HG03196 (cell line): Measurements from ENCODE around the gene SLC12A8.

ENCODE experiments used
- ATAC-seq: cut with Tn5 transposase; IDR thresholded peaks from one replicate; pipeline ENCODE4 v1.9.1; 2021; ENCODE audit not compliant: unreplicated experiment

SLC12A8 gene

DNA sequence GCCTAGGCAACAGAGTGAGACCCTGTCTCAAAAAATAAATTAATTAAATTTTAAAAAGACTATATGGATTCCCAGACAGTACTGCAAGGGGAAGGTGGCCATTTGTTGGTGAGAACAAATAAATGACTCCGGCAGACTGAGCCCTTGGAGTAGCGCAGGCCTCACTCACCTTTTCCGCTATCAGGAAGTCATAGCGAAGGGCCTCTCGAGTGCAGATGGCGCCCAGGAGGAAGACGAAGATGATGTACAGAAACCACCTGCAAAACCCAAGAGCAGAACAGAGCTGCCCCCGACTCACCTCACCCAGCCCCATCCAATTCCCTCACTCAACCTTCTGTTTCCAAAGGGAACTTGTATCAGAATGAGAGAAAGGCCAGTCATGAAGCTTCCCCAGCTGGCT is 93.9 kb downstream of the SLC12A8 start:
- no peak for ATAC-seq

DNA sequence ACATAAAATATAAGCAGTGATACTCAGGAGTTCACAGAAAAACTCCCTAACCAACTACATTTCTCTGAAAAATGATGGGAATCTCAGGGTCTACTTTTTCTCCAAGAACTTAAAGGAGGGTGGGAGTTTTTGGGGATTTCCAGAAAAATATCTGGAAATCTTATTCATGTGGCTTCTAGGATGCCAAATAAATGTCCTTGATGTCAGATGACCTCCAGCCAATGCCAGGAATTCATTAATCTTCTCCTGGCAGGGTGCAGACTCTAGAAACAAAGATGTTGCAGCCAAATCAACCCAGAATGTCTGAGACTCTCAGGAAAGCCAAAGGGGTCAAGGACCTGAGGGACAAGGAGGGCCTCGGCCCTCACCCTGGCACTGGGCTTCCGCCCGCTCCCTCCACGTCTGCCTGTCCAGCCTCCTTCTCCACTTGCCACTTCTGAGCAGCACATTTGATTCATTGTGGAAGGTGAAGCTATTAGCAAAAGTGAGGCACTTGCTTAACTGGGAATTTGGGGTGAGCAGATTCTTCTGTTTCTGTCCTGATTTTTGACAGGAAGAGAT is 94.8 kb downstream of the SLC12A8 start:
- no peak for ATAC-seq

DNA sequence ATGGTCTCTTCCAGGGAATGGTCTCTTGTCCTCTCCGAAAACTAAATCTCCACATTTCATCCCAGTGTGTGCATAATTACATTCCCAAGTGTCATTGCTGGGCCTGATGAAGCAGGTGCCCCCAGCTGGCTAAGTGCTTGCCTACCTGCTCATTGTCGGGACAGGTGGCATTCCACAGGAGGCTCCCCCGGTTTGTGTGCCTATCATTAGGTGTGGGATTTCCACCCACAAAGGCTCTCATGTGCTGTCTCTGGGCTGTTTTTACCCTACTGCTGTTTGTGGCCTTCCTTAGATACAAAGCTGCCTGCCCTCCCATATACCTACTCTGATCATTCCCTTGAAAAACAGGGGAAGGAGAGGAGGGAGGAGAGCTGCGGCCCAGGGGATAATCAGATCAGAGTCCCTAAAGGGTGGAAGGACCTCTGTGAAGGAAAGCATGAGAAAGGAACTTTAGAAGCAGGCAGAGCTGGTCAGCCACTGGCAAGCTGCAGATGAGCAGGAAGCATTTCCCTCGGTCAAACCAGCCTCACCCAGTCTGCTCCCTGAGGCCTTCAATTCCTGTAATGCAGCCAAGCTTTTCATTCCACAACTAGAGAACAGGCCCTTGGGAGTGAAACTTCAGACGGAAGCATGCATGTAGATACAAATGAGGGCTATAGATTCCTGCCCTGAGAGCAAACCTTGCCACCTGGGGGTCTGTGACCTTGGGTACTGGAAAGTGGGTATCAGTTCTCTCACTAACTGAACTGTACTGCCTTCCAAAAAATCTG is 96.1 kb downstream of the SLC12A8 start:
- ATAC-seq: no peak

DNA sequence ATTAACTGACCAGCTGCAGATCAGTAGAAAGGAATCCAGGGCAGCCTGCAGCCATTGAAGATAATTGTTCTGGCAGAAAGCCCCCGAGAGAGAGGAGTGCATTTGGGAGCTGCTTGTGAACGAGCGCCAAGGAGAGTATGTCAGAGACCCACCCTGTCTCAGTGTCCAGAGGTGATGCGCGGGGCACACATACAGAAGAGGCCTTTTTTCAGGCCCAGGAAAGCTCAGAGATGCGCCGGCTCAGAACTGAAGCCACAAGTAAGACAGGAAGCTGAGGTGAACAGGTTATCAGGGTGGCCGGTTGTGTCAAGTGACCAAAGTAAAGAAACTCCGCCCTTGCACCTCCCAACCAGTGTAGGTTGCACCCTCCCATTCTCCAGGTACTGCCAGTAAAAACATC is 96.9 kb downstream of the SLC12A8 start:
- no peak for ATAC-seq

DNA sequence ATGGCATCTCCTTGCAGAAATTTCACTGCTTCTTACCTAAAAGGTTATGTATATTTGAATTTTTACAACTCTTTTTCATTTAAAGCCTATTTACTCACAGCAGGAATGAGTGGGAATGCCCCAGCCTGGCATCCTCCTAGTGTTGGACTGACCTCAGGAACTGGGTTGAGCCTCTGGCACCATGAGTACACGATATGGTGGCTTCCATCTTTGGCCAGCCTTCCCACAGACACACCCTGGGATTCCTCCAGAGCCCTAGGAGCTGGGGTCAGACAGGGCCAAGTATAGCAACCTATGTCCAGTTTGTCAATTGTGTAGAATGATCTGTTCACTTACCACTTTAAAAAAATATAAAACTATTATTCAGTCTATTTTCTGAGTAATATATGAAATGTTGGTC is 99.6 kb downstream of the SLC12A8 start:
- ATAC-seq: no peak

DNA sequence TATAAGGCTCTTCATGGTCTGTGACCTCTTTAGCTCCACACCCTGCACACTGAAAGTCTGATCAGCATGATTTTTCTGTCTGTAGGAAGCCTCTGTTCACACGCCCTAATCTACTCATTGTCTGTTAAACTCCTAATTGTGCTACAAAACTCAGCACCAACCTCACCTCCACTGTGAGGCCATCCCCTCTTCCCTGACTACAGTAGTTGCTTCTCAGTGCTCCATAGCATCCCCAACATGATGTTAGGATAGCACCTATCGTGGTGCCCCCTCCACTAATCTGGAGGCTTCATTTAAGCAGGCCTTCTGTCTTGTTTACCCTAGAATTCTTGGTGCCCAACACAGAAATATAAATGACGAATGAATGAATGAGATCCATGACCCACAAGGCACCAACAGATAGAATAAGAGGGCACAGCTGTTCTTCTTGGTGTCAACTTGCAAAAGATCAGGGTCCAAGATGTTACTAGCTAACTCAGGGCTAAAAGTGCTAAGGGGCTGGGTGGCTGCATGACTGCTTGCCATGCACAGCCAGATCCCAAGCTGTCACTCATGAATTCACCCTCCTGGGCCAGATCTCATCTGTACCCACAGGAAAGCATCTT is 101.6 kb downstream of the SLC12A8 start:
- ATAC-seq: no peak

DNA sequence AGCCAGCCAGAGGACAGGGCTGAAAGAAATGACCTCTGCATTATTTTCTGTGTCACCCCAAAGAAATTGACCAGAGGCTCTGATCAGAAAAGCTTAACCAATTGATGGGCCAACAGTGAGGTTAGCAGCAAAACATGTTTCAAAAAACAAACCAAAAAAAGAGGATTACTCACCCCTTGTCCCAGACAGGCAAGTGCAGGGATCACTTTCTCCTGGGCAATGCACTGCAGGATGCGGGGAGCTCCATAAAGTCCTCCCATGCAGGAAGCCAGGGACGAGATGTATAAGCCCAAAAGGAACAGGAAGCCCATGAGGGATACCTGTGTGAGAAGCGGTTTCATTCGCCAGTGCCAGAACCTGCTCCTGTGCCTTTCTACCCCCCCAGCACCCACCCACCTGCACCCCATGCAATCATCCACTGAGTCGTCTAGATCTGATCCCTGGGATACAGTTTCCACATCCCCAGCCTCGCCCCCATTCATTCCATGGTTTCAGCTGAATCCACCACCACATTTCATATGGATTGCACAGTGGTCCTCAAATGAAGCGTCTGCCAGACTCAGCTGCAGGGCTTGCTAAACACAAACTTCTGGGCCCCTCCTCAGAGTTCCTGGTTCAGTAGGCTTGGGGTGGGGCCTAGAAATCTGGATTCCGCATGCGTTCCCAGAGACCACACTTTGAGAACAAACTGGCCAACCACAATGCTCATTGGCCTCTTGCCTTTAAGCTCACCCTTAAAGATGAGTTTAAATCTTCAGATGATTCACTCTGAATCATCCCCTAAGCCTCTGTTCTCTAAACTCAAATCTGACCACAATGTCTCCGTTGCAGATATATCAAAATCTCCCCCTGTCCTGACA is 102.3 kb downstream of the SLC12A8 start:
- ATAC-seq: no peak

DNA sequence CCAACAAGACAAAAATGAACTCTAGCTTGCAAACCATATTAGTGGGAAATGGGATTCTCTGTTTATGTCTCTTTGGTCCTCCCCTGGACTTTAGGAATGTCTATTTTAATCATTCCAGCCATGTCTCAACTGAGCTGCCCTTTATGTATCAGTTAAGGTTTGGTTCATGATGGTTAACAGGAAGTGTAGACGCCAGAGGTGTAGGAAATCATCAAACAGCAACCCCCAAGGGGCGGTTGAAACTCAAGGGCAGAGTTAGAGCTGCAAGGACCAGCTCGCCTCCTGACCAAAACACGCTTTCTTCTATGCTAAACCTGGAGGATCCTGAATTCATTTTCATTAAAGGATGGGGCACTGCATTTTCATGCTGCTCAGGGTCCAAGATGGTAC is 103.0 kb downstream of the SLC12A8 start:
- no peak for ATAC-seq

DNA sequence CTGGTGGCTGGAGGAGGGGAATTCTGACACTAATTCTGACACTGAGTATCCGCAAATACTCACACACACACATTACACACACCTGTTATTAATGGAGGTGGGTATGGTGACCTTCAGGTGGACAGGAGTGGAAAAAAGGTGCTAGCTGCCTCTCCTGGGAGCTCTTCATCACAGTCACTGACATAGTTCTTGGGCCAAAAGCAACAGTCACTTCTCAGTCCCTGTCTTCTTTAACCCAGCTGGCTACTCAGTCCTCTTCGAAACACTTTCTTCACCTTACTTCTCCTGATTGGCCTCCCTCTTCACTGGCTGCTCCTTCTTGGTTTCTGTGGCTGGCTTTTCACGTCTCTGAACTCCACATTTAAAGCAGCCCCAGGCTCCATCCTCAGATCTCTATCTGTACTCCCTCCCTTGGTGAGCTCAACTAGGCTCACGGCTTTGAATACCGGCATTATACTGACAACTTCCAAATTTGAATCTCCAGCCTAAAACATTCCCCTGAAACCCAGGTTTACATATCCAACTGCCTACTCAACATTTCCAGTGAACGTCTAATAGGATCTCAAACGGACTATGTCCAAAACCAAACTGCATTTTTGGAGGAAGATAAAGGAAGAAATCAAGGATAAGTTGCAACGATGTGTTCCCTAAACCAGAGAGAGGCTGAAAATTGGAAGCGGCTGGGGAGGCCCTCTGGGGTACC is 103.6 kb downstream of the SLC12A8 start:
- ATAC-seq: no peak

DNA sequence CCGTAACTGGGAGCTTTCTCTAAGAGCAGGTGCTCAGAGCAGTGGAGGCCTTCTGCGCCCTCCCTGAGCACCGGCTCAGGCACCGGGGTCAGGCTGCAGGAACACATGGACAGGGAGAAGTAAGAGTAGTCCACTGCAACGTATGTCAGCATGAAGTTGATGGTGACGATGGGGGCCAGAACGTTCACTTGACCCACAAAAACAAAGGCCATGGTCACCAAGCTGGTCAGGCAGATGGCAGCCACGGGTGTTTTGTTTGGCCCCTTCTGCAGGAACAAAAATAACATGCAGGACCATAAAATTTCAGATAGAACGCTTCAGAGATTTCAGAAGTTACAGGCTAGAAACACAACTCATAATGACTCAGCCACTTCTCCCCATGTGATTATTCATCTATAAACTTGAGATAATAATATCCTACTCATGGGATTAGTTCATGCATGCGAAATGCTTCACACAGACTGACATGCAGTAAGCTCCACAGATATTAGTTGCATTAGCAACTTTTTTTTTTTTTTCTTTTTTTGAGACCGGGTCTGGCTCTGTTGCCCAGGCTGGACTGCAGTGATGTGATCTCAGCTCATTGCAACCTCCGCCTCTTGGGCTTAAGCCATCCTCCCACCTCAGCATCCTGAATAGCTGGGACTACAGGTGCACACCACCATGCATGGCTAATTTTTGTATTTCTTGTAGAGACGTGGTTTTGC is 104.5 kb downstream of the SLC12A8 start:
- ATAC-seq: peak; percentile 35

DNA sequence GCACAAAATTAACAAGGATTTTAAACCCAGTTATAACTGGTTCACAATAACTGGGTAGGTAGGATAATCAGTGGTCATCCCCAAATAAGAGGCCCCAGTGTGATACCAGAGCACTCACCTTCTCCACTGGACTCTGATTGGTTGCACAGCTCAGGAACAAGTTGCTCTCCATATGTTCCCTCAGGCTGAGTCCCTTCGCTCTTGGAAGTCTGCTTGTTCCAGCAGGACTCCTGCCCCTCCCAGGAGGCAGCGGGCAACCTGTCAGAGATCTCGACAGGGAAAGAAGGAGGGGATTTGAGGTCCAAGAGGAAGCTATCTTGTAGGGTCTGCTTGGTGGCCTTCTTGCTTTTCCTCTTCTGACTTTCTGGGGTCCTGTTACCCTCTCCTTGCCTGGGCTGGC is 105.2 kb downstream of the SLC12A8 start:
- ATAC-seq: no peak

DNA sequence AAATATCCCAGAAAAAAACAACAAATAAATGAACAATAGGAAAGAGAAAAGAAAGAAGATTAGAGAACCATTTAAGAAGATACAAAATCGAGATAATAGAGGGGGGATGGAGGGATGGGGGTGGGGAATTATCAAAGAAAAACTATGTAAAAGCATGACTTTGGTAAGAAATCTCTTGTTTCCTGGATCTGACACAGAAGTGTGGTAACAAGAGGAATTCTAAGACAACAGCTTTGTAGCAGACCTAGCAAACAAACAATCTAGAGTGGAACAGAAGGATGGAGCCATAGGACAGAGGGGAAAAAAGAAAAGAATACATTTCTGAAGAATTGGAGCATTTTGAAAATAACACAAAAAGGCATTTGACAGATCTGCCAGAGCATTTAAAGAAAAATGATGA is 107.4 kb downstream of the SLC12A8 start:
- ATAC-seq: no peak

DNA sequence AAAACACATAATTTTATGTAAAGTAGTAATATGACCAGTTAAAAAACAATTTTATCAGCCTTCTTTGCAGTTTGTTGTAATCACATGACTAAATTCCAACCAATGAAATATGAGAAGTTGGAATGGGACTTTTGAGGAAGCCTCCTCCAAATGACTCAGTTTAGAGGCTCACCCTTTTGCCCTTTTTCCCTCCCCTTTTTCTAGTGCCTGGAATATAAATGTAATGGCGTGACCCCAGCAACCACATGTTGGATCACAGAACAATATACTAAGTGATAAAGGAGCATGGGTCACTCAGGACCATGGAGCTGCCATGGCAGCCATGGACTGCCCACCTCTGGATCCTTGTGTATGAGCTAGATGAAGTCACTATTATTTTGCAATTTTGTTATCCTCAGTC is 107.9 kb downstream of the SLC12A8 start:
- ATAC-seq: no peak

DNA sequence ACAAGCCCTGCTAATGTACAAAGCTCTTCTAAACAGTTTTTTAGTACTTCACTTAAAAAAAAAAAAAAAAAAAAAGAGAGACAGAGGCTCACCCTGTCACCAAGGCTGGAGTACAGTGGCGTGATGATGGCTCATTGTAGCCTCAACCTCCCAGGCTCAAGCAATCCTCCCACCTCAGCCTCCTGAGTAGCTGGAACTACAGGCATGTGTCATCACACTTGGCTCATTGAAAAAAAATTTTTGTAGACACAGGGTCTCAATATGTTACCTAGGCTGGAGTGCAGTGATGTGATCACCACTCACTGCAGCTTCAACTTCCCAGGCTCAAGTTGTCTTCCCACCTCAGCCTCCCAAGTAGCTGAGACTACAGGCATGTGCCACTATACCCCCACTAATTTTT is 109.1 kb downstream of the SLC12A8 start:
- no peak for ATAC-seq

DNA sequence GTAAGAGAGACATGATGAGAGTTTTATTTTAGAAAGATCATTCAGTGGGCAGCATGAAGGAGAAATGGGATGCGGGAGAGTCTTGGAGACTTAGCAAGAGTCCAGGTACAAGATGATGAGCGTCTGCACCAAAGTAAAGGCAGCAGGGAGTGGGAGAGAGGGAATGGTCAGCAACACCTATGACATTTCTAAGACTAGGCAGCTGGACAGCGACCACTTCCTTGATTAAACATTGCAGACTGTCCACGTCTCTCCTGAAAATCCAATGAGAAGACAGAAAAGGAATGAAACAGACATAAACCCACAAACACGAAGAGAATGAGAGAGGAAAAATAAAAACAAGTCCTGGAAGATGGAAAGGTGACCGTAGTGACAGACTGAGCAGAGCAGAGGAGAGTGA is 110.1 kb downstream of the SLC12A8 start:
- ATAC-seq: no peak

DNA sequence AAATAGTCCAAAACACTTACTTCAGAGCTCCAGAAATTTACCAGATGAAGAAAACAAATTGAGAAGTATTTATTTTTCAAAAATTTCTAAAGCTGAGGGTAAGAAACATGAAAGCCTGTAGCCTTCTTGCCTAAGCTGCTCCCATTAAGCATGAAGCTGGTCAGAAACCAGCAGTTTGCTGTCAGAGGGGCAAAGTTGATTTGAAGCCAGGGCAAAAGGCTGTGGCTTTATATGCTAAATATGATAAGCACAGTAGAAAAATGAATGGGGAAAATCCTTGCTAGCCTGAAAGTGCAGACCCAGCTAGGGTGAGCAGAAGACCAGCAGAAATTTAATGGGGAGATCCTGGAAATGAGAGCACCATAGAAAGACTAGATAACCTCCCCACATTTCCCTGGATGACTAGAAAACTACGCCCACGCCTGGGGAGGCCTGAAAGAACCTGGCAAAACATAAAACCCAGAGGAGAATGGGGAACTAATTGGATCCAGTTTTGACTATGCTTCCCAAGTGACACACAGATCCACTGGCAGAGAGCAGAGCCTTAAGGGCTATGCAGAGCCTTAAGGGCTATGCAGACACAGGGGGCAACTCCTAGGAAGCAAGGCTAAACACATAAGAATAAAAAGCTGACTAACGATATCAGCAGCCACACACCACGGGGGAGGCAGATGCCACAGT is 113.8 kb downstream of the SLC12A8 start:
- no peak for ATAC-seq

DNA sequence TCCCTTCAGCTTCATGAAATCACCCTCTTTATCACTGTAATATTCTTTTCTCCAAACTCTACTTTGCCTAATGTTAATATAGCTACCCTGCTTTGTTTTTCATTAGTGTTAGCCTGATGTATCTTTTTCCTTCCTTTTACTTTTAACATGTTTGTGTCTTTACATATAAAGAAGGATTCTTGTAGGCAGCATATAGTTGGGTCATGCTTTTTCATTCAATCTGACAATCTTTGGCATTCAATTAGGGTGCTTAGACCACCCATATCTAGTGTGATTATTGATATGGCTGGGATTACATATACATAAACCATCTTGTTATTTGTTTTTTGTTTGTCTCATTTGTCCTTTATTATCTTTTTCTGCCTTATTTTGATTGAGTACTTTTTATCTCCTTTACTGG is 121.9 kb downstream of the SLC12A8 start:
- ATAC-seq: no peak

DNA sequence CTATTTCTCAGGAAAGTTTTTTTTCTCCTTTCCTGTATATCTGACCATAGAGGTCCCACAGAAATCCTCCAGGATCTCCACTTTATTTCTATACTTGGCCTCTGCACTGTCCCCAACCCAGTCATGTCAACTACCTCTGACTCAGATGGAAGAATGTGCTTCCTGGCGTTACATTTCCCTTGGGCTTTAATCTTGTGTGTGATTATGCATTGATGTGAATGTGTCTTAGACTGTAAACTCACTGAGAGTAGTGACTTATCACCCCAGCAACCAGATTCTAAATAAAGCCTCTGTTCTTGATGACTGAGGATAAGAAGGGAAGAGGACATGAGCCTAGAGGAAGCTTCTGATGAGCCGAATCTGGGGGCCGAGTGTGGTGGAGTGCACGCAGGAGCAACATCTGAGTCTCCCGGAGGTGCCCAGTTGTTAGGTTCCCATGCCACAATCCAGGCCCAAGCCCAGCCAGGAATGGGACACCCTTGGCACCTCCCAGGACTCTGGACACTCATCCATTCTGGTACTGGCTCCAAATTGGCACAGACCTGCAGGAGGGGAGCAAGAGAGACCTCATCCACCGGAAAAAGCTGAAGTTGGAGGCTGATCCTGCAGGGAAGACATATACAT is 124.7 kb downstream of the SLC12A8 start:
- no peak for ATAC-seq

DNA sequence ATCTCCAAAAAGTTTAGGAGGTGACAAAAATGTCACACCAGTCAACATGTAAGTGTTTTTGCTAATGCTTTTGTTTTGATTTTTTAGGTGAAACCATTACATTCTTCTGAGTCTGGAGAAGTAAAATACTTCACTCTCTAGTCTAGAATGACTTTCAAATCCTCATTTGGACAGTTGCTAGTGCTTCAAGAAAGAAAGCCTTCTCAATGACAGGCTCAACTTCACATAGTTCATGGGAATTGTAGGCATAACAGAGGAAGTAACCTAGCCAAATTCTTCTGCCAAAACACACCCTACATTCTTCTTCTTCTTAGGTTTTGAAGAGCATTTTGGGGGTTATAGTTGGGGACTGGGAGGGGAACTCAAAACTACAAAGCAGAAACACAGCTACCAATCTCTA is 127.4 kb downstream of the SLC12A8 start:
- no peak for ATAC-seq
